HuH-7.5 (cell line): ENCODE measurements around the gene NRG2.

Experiments
- DNase-seq: peaks from one replicate; pipeline ENCODE4 v3.0.0; 2011; ENCODE audit warnings: low spot score

NRG2 gene

DNA sequence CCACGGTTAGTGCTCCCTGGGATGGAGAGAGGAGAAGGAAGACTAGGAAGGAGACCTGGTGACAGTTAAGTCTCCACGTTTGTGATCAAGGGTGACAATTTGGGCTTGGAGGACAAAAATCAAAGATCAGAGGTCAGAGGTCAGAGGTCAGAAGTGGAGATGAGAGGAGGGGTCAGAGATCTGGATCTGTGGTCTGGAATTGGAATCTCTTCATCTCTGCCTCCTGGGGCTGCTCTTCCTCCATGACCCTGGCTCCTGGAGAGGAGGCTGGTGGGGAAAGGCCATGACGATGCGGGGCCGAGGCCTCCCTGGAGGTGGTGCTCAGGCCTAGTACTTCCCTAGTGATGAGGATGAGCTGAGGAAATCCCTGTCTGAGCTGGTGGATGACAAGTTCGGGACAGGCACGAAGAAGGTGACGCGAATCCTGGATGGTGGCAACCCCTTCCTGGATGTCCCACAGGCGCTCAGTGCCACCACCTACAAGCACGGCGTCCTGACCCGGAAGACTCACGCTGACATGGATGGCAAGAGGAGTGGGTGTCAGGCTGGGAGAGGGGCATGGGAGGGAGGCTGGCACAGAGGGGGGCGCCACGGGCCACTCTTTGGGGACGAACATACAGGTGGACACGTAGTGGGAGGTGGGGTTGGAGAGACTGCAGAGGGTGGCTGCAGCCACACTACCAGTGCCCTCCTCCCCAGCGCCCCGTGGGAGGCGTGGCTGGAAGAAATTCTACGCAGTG, 206.5 kb downstream of the NRG2 start:
- DNase-seq, result no peak

DNA sequence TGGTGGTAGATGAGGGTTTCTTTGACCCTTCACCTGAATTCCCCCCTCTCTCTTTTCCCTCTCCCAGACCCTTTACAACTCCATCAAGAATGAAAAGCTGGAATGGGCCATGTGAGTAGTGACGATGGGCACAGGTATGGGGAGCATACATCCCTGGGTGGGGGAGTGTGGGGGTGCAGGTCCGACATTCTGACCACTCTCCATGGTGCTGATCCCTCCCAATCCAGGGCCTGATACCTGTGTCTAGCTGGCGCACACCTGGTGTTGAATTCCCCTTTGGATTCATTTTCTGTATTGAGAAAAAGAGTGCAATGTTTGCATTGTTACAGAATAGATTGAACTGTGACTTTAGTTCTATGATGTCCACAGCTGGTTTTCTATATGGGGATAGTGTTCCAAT, 207.4 kb downstream of the NRG2 start:
- no peak for DNase-seq

DNA sequence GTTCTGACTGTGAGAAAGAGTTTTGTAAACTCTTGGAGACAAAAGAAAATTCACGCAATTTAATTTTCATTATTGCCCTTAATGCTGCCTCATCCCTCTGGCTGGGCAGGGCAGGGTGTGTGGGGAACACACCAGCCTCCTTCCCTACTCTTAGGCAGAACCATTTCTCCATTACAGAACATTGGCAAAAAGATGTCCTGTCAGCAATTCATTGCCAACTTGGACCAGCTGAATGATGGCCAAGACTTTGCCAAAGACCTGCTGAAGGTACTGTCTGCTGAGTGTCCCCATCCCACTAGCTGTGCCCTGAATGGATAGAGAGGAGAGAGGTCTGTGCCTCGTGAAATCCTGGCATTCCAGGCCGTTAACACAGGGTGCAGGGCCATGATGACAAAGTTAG, 209.6 kb downstream of the NRG2 start:
- no peak for DNase-seq

DNA sequence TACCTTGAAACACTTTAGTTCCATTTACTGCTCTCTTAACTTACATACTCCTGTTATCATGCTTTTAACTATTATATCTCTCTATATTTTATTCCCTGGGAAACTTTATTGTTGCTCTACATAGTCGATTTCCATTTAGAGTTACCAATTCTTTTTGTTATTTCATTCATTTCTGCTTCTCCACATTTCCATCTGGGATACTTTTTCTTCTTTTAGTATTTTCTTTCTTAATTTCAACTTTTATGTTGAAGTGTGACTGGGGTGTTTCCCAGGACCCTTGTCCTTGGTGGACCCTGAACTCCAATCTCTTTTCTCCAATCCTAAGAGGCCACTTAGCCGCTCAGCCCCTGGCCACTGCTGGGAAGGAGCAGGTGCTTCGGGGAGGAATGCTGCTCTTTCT, 211.5 kb downstream of the NRG2 start:
- no peak for DNase-seq

DNA sequence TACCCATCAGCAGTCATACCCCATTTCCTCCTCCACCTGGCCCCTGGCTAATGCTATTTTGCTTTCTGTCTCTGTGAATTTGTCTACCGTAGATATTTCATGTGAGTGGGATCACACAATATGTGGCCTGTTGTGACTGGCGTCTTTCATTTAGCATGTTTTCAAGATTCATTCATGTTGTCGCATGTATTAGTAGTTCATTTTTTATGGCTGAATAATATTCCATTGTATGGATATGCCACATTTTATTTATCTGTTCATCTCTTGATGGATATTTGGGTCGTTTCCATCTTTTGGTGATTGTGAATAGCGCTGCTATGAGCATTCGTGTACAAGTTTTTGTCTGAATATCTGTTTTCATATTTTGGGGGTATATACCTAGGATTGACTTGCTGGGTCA, 213.6 kb downstream of the NRG2 start:
- DNase-seq, result no peak

DNA sequence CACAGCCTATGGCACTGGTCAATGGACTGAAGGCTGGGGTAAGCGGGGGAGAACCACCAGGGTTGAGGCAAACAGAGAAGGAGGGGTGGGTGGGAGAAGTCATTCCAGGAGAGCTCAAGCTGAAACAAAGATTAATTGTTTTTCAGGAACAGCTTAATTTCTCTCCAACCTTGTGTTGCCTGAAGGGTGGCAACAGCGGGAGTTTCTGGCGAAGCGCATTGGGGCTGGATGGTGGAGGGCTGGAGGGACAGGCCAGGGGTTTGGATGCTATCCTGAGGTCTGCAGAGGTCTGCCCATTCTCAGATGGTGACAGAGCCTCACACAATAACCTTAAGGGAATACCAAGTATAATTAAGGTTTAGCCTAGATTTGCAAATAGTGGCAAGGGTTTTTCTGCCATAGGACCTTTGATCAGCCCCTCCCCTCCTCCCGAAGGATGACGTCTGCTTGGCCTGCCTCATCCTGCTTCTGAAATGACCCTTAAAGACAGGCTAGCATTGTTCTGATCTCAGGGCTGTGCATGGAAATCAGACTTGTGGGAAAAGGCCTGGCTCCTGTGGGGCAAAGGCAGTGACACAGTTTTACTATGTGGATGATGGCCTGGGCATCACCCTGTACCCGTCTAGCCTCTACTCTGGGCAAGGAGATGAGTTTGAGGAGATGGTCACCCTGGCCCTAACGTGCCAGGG, 214.7 kb downstream of the NRG2 start:
- DNase-seq, result no peak

DNA sequence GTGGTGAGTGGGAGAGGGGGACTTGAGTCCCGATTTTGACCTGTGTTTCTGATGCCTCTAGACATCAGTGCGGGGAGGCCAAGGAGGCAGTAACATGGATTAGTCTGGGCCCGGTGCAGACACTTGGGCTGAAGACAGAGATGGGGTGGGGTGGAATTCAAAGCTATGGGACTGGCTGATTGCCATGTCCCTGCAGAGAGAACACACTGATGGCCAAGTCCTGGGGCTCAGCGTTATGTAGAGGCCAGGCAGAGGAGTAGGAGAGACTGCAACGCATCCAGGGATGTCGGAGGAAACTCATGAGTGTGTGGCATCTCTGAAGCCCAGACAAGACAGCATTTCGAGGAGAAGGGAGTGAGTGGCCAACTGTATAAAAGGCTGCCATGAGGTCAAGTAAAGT, 217.4 kb downstream of the NRG2 start:
- no peak for DNase-seq

DNA sequence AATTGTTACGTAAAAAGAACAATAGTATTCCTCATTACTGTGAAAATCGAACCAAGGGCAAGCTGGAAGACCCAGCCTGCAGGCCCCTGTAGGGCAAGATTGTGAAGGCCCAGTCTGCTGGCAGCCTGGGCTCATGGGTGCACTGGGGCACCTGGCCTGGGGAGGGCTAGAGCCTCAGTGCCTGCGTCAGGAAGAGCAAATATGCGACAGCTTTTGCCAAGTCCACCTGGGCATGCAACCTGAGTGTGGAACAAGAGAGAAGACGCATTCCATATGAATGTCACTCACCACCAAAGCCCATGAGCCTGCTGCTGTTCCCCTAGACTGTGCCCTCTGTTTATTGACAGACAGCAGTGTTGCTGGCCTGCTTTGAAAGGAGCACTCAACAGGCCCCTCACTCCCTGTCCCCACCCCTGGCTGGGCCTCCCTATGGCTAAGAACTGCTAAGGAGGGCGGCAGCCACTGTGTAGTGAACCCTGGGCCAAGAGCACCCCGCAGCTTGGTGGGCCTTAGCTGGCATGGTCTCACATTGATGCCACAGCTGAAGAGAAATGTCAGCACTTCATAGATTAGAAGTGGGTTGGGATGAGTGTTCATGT, 219.2 kb downstream of the NRG2 start:
- no peak for DNase-seq

DNA sequence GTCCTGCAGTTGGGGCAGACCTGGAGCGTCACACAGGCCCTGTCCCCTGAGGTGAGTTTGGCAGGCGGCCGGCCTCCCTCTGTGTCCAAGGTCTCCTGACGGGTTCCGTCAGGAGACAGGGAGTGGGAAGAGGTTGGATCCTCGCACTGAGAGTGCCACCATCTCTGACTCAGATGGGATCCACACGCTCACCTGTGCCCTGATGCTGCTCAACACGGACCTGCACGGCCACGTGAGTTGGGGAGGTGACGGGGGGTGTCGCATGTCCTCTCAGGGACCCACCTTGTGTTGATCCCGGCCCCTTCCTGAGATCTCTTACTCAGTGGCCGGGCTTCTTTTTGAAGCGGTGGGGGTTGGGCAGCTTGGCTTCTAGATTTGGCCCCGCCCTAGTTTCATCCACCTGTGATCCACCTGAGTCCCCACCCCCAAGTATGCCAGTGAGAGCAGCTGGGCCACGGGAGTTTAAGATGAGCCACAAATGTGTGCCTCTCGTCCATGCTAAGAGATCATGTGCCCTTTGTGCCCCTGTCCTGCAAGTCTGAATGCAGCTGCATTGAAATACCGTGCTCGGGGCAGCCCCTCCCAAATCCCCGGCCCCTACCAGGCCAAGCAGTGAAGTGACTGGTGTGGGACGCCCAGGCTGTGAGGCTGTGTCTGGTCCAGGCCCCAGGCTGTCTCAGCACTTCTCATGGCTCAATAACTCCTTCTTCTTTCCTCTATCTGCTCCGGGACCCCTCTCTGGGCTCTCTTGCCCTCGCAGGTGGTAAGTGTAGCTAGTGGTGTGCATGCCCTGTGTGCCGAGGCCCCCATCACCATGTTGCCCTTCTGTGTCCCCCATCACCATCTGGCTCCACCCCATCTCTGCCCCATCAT, 220.3 kb downstream of the NRG2 start:
- DNase-seq, result no peak

DNA sequence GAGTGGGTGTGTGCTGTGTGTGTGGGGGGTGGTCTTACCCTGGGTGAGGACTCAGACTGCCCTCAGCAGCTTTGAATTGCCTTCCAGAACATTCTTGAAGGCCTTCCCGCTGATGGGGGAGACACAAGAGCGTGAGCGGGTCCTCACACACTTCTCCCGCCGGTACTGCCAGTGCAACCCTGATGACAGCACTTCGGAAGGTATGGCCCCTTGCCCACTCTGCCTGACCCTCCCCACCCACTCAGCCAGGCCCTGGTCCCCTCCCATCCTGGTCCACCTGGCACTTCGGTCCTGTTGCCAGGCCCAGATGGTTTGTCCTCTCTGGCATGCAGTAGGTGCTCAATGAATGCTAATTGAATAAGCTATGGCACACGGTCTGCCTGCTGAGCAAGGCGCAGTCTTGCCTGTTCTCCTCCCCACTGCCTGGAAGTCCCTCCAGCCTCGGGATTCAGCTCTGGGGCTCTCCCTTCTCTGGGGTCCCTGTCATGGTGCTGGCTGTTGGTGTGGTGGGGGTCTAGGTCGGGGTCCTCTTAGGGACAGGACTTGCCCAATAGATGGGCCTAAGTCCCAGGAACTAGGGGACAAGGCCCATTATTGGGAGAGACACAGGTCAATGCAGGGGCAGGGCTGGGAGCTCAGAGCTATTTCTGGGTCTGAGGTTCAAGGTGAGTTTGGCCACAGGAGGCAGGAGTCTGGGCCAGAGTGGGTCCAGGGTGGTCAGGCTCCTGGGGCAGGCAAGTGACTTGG, 221.1 kb downstream of the NRG2 start:
- no peak for DNase-seq

DNA sequence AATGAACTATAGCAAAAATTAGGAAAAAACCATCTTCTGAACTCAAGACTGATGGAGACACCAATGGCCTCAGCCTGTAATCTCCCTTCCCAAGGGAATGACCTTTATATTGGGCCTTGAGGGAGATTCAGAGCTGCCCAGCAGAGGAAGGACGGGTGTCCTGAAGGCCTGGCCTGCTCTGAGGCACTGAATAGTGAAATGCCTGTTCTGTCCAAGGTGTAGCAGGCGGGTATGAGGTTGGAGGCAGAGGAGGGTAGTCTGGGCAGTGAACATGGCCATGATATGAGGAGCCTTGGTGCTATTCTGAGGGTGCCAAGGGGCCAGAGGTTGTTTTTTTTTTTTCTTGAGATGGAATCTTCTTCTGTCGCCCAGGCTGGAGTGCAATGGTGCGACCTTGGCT, 222.5 kb downstream of the NRG2 start:
- no peak for DNase-seq

DNA sequence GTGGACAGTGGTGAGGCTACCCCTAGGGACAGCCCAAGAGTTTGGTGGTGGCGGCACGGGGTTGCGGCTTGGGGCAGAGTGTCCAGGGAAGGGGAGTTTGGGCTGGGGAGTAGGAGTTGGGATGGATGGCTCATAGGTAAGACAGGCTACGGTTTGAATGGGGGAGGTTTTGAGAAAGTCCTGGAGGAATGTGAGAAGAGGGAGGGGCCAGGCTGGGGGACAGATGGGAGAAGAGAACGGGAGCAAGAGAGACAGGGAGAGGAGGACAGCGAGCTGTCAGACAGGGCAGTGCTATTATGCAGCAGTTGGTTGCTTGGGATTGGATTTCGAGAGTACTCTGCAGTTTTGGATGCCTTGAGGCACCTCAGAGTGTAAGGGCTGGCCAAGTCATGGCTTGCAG, 223.0 kb downstream of the NRG2 start:
- DNase-seq, result no peak

DNA sequence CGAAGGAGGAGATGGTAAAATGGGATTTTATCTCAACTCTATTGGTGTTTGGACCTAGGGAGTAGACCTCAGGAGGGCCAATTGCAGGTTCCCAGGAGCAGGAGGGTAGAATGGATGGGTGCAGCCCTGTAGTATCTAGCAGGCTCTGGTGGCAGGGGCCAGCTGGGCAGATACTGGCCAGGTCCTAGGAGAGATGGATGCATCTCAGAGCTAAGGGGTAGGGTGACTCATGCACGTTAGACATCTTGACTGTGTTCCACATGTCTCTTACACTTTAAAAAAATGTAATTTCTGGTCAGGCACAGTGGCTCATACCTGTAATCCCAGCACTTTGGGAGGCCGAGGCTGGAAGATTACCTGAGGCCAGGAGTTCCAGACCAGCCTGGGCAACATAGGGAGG, 225.1 kb downstream of the NRG2 start:
- DNase-seq, result no peak

DNA sequence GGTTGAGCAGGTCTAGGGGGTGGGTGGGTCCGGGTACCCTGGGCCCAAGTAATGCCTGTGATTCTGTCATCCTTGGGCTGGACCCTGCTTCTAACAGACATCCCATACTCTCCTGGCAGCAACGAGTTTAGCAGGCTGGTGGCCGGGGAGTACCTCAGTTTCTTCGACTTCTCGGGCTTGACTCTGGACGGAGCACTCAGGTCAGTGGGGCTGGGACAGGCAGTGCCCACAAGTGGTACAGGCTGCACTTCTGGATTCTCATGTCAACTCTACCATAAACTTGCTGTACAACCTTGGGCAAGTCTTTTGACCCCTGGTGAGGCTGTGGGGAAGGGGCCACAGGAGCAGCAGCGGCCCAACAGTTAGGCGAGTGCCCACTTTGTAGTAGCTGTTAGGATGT, 225.7 kb downstream of the NRG2 start:
- DNase-seq, result no peak

DNA sequence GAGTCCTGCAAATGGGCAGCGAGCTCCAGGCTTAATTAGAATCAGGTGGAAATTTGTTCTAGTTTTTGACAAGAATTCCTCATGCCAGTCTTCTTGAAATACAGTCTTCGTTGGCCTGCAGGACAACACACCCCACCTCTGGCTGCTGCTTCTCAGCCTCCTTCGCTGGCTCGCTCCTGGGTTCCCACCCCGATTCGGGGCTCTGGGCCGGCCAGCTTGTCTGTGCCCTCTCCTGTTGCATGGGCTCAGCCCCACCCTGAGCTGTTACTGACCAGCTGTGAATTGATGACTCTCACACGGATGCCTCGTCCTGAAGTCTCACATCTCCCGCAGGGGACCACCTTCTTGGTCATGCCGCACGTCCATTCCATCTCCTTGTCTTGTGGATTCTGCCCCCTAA, 226.5 kb downstream of the NRG2 start:
- DNase-seq, result no peak

DNA sequence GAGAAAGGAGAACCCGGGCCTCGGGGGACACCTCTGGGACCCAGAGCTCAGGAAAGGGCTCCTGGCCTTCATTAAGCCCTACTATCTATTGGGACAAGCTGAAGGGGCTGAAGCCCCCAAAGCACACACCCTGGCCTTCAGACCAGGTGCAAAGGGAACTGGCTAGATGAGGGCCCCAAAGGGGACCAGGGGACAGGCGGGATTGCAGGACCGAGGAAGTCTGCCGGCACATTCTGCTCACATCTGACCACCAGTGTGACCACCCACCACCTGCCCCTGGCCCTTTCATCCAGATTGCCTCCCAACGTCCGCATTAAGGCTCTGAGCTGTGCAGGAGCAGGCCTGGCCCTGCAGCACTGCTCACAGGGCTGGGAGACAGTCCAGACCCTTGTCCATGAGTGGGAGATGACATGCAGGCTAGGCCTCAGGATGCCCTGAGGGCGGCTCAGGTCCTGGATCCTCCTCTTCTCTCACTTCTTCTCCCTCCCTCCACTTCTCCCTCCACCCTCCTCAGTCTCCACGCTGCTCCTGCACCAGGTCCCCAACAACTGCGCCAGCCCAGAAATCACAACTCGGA, 228.3 kb downstream of the NRG2 start:
- no peak for DNase-seq

DNA sequence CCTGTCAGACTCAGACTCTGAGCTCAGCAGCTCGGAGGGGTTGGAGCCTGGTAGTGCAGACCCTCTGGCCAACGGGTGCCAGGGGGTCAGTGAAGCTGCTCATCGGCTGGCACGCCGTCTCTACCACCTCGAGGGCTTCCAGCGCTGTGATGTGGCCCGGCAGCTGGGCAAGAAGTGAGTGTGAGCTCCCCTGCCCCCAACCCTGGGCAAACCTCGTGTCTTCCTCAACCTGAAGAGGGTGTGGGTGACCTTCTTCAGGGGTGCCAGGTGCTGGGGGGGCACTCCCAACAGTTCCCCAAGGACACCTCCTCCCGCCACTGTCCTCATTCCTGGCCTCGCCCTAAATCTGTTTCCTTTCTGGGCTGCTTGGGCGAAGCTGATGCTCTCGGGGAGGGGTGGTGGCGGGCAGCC, 228.9 kb downstream of the NRG2 start:
- DNase-seq, result no peak

DNA sequence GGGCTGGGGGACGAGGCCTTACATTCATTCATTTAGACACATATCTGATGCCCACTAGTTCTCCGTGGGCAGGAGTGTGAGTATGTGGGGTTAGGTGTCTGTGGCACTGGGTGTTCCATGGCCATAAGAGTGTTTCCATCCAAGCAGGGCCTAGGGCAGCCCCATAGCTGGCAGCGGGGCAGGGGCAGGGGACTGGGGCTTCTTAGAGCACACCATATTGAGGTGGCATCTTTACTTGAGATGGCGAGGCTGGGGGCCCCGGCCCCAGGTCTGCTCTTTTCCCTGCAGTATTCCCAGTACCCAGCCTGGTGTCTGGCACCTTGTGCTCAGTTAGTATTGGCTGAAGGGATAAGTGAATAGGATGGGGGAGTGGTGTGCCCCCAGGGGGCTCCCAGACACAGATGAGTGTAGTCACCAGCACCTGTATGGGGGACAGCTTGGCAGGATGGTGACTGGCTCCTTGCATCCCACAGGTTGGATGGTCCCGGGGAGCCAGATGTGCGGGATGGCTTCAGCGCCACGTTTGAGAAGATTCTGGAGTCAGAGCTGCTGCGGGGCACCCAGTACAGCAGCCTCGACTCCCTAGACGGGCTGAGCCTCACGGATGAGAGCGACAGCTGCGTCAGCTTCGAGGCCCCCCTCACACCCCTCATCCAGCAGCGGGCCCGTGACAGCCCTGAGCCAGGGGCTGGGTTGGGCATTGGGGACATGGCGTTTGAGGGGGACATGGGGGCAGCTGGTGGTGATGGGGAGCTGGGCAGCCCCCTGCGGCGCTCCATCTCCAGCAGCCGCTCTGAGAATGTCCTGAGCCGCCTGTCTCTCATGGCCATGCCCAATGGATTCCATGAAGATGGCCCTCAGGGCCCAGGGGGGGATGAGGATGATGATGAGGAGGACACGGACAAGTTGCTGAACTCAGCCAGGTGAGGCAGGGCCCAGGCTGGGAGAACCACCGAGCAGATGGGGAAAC, 230.0 kb downstream of the NRG2 start:
- DNase-seq, result no peak

DNA sequence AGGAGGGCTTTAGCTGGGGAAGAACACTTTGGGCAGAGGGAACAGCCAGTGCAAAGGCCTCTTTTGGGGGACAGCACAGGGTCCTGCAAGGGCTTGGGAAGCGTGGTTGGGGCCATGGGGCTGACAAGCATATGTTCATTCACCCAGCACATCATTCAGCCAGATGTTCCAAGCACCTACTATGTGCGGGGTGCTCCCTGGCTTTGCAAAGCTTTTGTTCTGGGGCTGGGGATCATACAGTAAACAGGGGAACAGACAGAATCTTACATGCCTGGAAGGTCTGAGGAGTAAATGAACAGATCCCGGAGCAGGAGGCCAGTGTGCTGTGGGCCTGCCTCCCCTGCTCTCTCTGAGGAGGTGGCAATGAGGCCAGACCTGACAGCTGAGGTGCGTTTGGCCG, 230.8 kb downstream of the NRG2 start:
- no peak for DNase-seq

DNA sequence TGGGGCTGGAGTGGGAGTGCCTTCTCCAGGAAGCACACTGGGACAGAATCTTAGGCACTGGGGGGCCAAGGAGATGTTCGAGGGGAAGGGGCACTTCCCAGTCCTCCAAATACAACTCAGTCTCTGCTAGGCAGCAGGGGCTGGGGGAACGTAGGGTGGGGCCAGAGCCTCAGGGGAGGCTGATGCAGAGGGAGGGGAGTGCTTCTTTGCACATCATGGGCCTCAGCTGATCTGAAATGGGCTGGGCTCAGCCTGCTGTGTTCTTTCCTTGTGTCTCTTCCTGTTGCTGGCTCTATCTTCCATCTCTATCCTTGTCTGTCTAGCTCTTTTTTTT, 231.9 kb downstream of the NRG2 start:
- DNase-seq, result no peak
